Calu3 (cell line): ENCODE data around the gene CTXND1. TPM values are rescaled to one million over a fixed set of nuclear protein-coding genes. Genes with fewer than 3 reads are reported as not detected.

ENCODE experiments used
- BruUV-seq: library from RNA; stranded (reverse); fragments of 400-500 nt; replicated peaks from 2 replicates; lab custom pipeline; 2021; lab: Mats Ljungman, UMichigan
- CTCF ChIA-PET: fragments of 300-600 bp; sonication (Branson Sonifier 250); formaldehyde crosslinking; loops from one replicate; lab custom pipeline; 2022; ENCODE audit warnings: antibody characterized with exemption; lab: Charles Lee
- DNase-seq: peaks from one replicate; pipeline ENCODE4 v3.0.0; 2022
- H3K27ac Mint-ChIP-seq: one replicate; pipeline ENCODE4 v1.8.0; 2022; ENCODE audit warnings: mixed read lengths; ENCODE audit not compliant: unreplicated experiment
- H3K27me3 Mint-ChIP-seq: one replicate; pipeline ENCODE4 v1.8.0; 2022; ENCODE audit warnings: mixed read lengths; ENCODE audit not compliant: unreplicated experiment
- H3K36me3 Mint-ChIP-seq: one replicate; pipeline ENCODE4 v1.8.0; 2022; ENCODE audit warnings: mild to moderate bottlenecking, moderate library complexity, mixed read lengths; ENCODE audit not compliant: insufficient read depth, unreplicated experiment
- H3K4me1 Mint-ChIP-seq: one replicate; pipeline ENCODE4 v1.8.0; 2022; ENCODE audit warnings: mild to moderate bottlenecking, low read depth, mixed read lengths; ENCODE audit not compliant: unreplicated experiment
- H3K4me3 Mint-ChIP-seq: one replicate; pipeline ENCODE4 v1.8.0; 2022; ENCODE audit warnings: mild to moderate bottlenecking, low read depth, moderate library complexity, mixed read lengths; ENCODE audit not compliant: unreplicated experiment
- H3K9me3 Mint-ChIP-seq: one replicate; pipeline ENCODE4 v1.8.0; 2022; ENCODE audit warnings: low read depth, mixed read lengths; ENCODE audit not compliant: unreplicated experiment
- CTCF ChIP-seq: fragments of 200-600 bp; IDR thresholded peaks from one replicate; pipeline ENCODE4 v1.8.0; 2022; ENCODE audit warnings: antibody characterized with exemption; ENCODE audit not compliant: unreplicated experiment
- intact Hi-C: fragments of 100-400 bp; cut with micrococcal nuclease; formaldehyde crosslinking; loops from one replicate; pipeline ENCODE4 v1.10.0; 2022; ENCODE audit not compliant: unreplicated experiment
- total RNA-seq: library from RNA; stranded (reverse); gene quantifications from 2 replicates; pipeline ENCODE4 v1.2.3, GENCODE V29; 2022

CTXND1 gene
- total RNA-seq, 1 experiment from 2014 or later, result not detected

- Mint-ChIP-seq H3K27me3 (peaks cover 80% of the 10 kb centered on the region), H3K27ac (no peak overlapping the region), H3K4me1 (no peaks in the 10 kb centered on the region), H3K36me3 (no peaks in the 10 kb centered on the region), H3K9me3 (no peaks in the 10 kb centered on the region), H3K4me3 (no peak overlapping the region)
- no TSS peak for BruUV-seq
- CTCF ChIA-PET, result no interaction called here
- no peak for TF ChIP-seq CTCF
- intact Hi-C loops, result no loop called here
- DNase-seq, result no peak
Measured at GRCh38 chr15:80283531-80283930, 31.5 kb upstream of the CTXND1 start.

- no peak for TF ChIP-seq CTCF
- H3K4me1 Mint-ChIP-seq, result no peaks in the 10 kb centered on the region
- CTCF ChIA-PET, result no interaction called here
- DNase-seq, result no peak
- H3K36me3 Mint-ChIP-seq, result no peaks in the 10 kb centered on the region
- H3K4me3 Mint-ChIP-seq, result no peak overlapping the region
- BruUV-seq, result no TSS peak
- no peaks in the 10 kb centered on the region for H3K9me3 Mint-ChIP-seq
- peaks cover 68% of the 10 kb centered on the region for H3K27me3 Mint-ChIP-seq
- H3K27ac Mint-ChIP-seq, result no peak overlapping the region
- intact Hi-C loops, result no loop called here
Measured at GRCh38 chr15:80277147-80277546, 25.1 kb upstream of the CTXND1 start.

- Mint-ChIP-seq H3K4me1 (no peaks in the 10 kb centered on the region), H3K36me3 (no peaks in the 10 kb centered on the region), H3K27ac (no peak overlapping the region), H3K27me3 (peaks cover 70% of the 10 kb centered on the region), H3K4me3 (no peak overlapping the region), H3K9me3 (no peaks in the 10 kb centered on the region)
- no TSS peak for BruUV-seq
- intact Hi-C loops, result no loop called here
- no peak for TF ChIP-seq CTCF
- CTCF ChIA-PET, result interaction anchor here (0.6 to 1.3 kb wide), 2 partner anchors 12 to 33 kb away, joined by 3 to 5 read pairs; no protein-coding TSS in a partner anchor
- peak; percentile 13 for DNase-seq
Measured at GRCh38 chr15:80275961-80276360, 23.9 kb upstream of the CTXND1 start.

- Mint-ChIP-seq H3K36me3 (no peaks in the 10 kb centered on the region), H3K9me3 (no peaks in the 10 kb centered on the region), H3K4me3 (no peak overlapping the region), H3K27ac (no peak overlapping the region), H3K27me3 (peaks cover 70% of the 10 kb centered on the region), H3K4me1 (no peaks in the 10 kb centered on the region)
- intact Hi-C loops, result no loop called here
- no peak for DNase-seq
- no peak for TF ChIP-seq CTCF
- CTCF ChIA-PET, result no interaction called here
- no TSS peak for BruUV-seq
Measured at GRCh38 chr15:80274996-80275395, 23.0 kb upstream of the CTXND1 start.
